GM12878 (cell line): ENCODE results near the gene SENP7. TPM values are rescaled to one million over a fixed set of nuclear protein-coding genes. Genes with fewer than 3 reads are reported as not detected.

ENCODE experiments used
- ATAC-seq: fragments of 200-7000 bp; cut with Tn5 transposase; 3 replicates; pipeline ENCODE4 v1.9.1; 2020; ENCODE audit warnings: mild to moderate bottlenecking, moderate library complexity
- BruUV-seq: library from RNA; stranded (reverse); fragments of 400-500 nt; replicated peaks from 2 replicates; lab custom pipeline; 2021; lab: Mats Ljungman, UMichigan
- CTCF ChIA-PET: fragments of 300-600 bp; sonication (Branson Sonifier 250); formaldehyde crosslinking; extraction: SDS; loops from one replicate; lab custom pipeline; 2021; ENCODE audit warnings: inconsistent platforms; lab: Yijun Ruan, JAX
- POLR2A ChIA-PET: fragments of 350-600 bp; formaldehyde crosslinking; extraction: SDS; loops from one replicate; lab custom pipeline; 2021; ENCODE audit warnings: inconsistent platforms; lab: Charles Lee
- RAD21 ChIA-PET: fragments of 300-600 bp; sonication (Branson Sonifier 250); formaldehyde crosslinking; loops from one replicate; lab custom pipeline; 2023; ENCODE audit warnings: antibody characterized with exemption; ENCODE audit not compliant: unreplicated experiment; lab: Charles Lee
- SMC1A ChIA-PET: fragments of 300-600 bp; sonication (Branson Sonifier 250); formaldehyde crosslinking; loops from one replicate; lab custom pipeline; 2023; ENCODE audit not compliant: unreplicated experiment, uncharacterized antibody; lab: Charles Lee
- DNase-seq: peaks from one replicate; pipeline ENCODE4 v3.0.0-alpha.2; 2011; ENCODE audit warnings: low read depth, low spot score
- FAIRE-seq: peaks from 3 replicates; lab custom pipeline; 2011; peaks lifted over from hg19 to GRCh38; lab: Jason Lieb, UNC
- H2AFZ ChIP-seq: 2 replicates; pipeline ENCODE4 v1.6.0; 2011; ENCODE audit warnings: low read depth, low read length, control low read depth; ENCODE audit not compliant: control insufficient read depth
- H3K27ac ChIP-seq: 2 replicates; pipeline ENCODE4 v1.5.1; 2011; ENCODE audit warnings: control low read depth; ENCODE audit not compliant: control insufficient read depth, insufficient read depth
- H3K27me3 ChIP-seq, 2 experiments: replicated peaks in 1 of 2; 2 replicates each; pipeline versions ENCODE4 v1.6.0 to v1.6.1; 2011; ENCODE audit warnings: low read length in 1 of 2; ENCODE audit not compliant: control insufficient read depth in 2 of 2, insufficient read depth in 2 of 2
- H3K36me3 ChIP-seq, 2 experiments: 2 replicates each; pipeline ENCODE4 v1.5.1; 2011; ENCODE audit warnings: low read length in 1 of 2; ENCODE audit not compliant: control insufficient read depth in 2 of 2, insufficient read depth in 2 of 2
- H3K4me1 ChIP-seq: 2 replicates; pipeline ENCODE4 v1.6.1; 2011; ENCODE audit warnings: mild to moderate bottlenecking, low read length, moderate library complexity, mixed read lengths; ENCODE audit not compliant: control insufficient read depth, insufficient read depth
- H3K4me2 ChIP-seq: 2 replicates; pipeline ENCODE4 v1.6.0; 2011; ENCODE audit warnings: control low read depth; ENCODE audit not compliant: control insufficient read depth, insufficient read depth
- H3K4me3 ChIP-seq: fragments of 200-600 bp; sonication (generic); 2 replicates; pipeline ENCODE4 v1.5.1; 2016
- H3K79me2 ChIP-seq: 2 replicates; pipeline ENCODE4 v1.6.0; 2011; ENCODE audit warnings: low read length; ENCODE audit not compliant: control insufficient read depth, insufficient read depth
- H3K9ac ChIP-seq: 2 replicates; pipeline ENCODE4 v1.8.0; 2011; ENCODE audit warnings: low read length, control low read depth, mixed read lengths; ENCODE audit not compliant: control insufficient read depth, insufficient read depth
- H3K9me3 ChIP-seq: replicated peaks from 3 replicates; pipeline ENCODE4 v1.5.1; 2011; ENCODE audit warnings: mild to moderate bottlenecking, low read length; ENCODE audit not compliant: control insufficient read depth, insufficient read depth
- H4K20me1 ChIP-seq: 2 replicates; pipeline ENCODE4 v1.6.0; 2011; ENCODE audit not compliant: control insufficient read depth, insufficient read depth
- CEBPB ChIP-seq, 2 experiments: fragments of 150-350 bp in 1 of 2; IDR thresholded peaks; 2 replicates each; pipeline ENCODE4 v1.6.1; 2012 to 2014; ENCODE audit warnings: low read depth in 2 of 2, low read length in 2 of 2, borderline replicate concordance in 1 of 2, inconsistent platforms in 1 of 2
- ZNF384 ChIP-seq: IDR thresholded peaks from 2 replicates; pipeline ENCODE4 v1.6.1; 2012; ENCODE audit warnings: low read depth, mild to moderate bottlenecking, low read length, improper control_type of control experiment, borderline replicate concordance
- ZZZ3 ChIP-seq: IDR thresholded peaks from 2 replicates; pipeline ENCODE4 v1.6.1; 2011; ENCODE audit warnings: low read depth; ENCODE audit not compliant: control insufficient read depth, insufficient read length
- WGBS: methylation state at CpG from one replicate; pipeline ENCODE4 v1.1.6; 2016; ENCODE audit warnings: low lambda C conversion rate; ENCODE audit not compliant: insufficient replicate concordance, insufficient coverage; ENCODE audit errors: missing lambda C conversion rate; 5-methylcytosine and 5-hydroxymethylcytosine counted together
- in situ Hi-C: fragments of 300-500 bp; cut with MboI; formaldehyde crosslinking; loops from 9 replicates; pipeline ENCODE4 v1.14.3; 2018; ENCODE audit warnings: mixed read lengths
- intact Hi-C: fragments of 100-400 bp; cut with micrococcal nuclease; formaldehyde crosslinking; loops from one replicate; pipeline ENCODE4 v1.14.2; 2022; ENCODE audit not compliant: unreplicated experiment
- polyA plus RNA-seq, 11 experiments: library from polyadenylated mRNA; depleted of rRNA in 4 of 11; unstranded in 6 of 11; stranded (reverse) in 5 of 11; fragments of >200 nt; fragmentation: Nextera tagmentation in 4 of 11; fragmentation: Illumina TruSeq in 1 of 11; extraction: Ambion mirVana in 4 of 11; extraction: Trizol in 1 of 11; gene quantifications; 1 replicate in 1 of 11; 2 replicates in 10 of 11; pipeline versions ENCODE4 v1.2.1 to v1.2.3, GENCODE V29; 2011 to 2016; ENCODE audit warnings: inconsistent platforms in 2 of 11, missing spikeins in 2 of 11, low read depth in 1 of 11
- total RNA-seq, 4 experiments: library from RNA; depleted of rRNA in 3 of 4; stranded (reverse); fragments of >200 nt in 3 of 4; fragmentation: Illumina TruSeq in 1 of 4; extraction: Trizol in 1 of 4; gene quantifications; 2 replicates each; pipeline versions ENCODE4 v1.2.1 to v1.2.3, GENCODE V29; 2013 to 2021
- TF ChIP-seq, protein P1 (sequence below): IDR thresholded peaks from 2 replicates; pipeline ENCODE4 v1.6.1; 2011; ENCODE audit warnings: low read depth, mild to moderate bottlenecking, low read length, moderate library complexity, borderline replicate concordance; ENCODE audit errors: extremely low read depth

SENP7 gene
- total and polyA plus RNA-seq, 10 of the 15 experiments (the other 5 are each of a cell fraction or from before 2014, with no cell fraction given): 2.6 to 14.7 (median 8.3) TPM

DNA sequence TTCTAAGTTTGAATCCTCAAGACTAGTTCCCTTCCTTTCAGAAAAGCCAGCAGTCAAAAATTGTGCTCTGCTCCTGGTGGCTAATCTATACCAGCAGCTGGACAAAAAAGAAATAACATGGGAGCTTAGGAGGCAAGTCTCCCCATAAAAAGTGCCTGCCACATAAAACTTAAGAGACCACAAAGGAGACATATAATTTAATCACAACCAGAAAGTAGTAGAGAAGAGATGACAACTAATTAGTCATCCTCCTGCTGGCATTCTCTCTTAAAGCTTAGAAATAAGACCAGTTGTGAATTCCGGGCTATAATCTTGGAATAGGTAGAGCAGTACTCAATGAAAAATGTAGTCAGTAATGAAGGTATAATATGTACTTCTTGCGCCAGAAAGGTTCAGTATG lies 172.4 kb downstream of the SENP7 start:
- ATAC-seq (no peak), FAIRE-seq (no peak), DNase-seq (no peak)
- Histone ChIP-seq H4K20me1 (no peaks in the 10 kb centered on the region), H3K4me3 (no peak overlapping the region), H3K27me3 (no peaks in the 10 kb centered on the region), H3K27ac (no peak overlapping the region), H2AFZ (no peak overlapping the region), H3K36me3 (no peaks in the 10 kb centered on the region), H3K4me2 (no peak overlapping the region), H3K4me1 (no peaks in the 10 kb centered on the region), H3K9ac (no peak overlapping the region), H3K79me2 (no peaks in the 10 kb centered on the region), H3K9me3 (no peaks in the 10 kb centered on the region)
- CTCF ChIA-PET: no interaction called here
- TF ChIP-seq CEBPB (IDR thresholded peaks at IDR 0.05; ENCODE audit: borderline replicate concordance in 1 of 2, low read depth in 2 of 2, low read length in 2 of 2) (no peak), ZZZ3 (no peak)
- TF ChIP-seq, protein P1, sequence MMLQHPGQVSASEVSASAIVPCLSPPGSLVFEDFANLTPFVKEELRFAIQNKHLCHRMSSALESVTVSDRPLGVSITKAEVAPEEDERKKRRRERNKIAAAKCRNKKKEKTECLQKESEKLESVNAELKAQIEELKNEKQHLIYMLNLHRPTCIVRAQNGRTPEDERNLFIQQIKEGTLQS: no peak
- POLR2A ChIA-PET: no interaction called here
- BruUV-seq: no TSS peak
- RAD21 ChIA-PET: no interaction called here
- WGBS: 44% methylated on average over 2 of the region's 2 CpGs
- intact Hi-C loops: no loop called here
- SMC1A ChIA-PET: interaction anchor here (0.7 kb wide), 1 partner anchor 10 kb away, joined by 3 read pairs; no protein-coding TSS in a partner anchor
- in situ Hi-C loops: no loop called here

DNA sequence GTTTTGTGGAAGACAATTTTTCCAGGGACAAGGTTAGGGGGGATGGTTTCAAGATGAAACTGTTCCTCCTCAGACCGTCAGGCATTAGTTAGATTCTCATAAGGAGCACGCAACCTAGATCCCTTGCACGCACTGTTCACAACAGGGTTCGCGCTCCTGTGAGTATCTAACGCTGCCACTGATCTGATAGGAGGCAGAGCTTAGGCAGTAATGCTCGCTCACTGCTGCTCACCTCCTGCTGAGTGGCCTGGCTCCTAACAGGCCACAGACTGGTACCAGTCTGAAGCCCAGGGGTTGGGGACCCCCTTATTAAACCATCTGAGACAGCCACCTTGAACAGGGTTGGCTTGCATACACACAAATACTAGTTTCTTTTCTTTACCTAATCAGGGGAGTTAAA lies 179.1 kb downstream of the SENP7 start:
- ATAC-seq (no peak), DNase-seq (no peak), FAIRE-seq (no peak)
- Histone ChIP-seq H4K20me1 (no peaks in the 10 kb centered on the region), H3K9ac (no peak overlapping the region), H3K9me3 (no peaks in the 10 kb centered on the region), H3K36me3 (no peaks in the 10 kb centered on the region), H3K27ac (no peak overlapping the region), H3K27me3 (no peaks in the 10 kb centered on the region), H3K4me3 (no peak overlapping the region), H3K79me2 (no peaks in the 10 kb centered on the region), H3K4me2 (no peak overlapping the region), H3K4me1 (no peaks in the 10 kb centered on the region), H2AFZ (no peak overlapping the region)
- CTCF ChIA-PET: interaction anchor here (1.6 kb wide), 1 partner anchor 12 kb away, joined by 3 read pairs; no protein-coding TSS in a partner anchor
- WGBS: 74% methylated on average over 7 of the region's 7 CpGs
- POLR2A ChIA-PET: interaction anchor here (0.5 kb wide), 1 partner anchor 349 kb away, joined by 7 read pairs; no protein-coding TSS in a partner anchor
- intact Hi-C loops: no loop called here
- in situ Hi-C loops: no loop called here
- RAD21 ChIA-PET: no interaction called here
- BruUV-seq: no TSS peak
- no peak for TF ChIP-seq ZNF384
- SMC1A ChIA-PET: no interaction called here
